ENCODE data around the gene B4GALNT1.

Gene B4GALNT1

GRCh38 chr12:57603324-57603723, 29.7 kb downstream of the B4GALNT1 start:
- Histone ChIP-seq H3K36me3 (ENCODE audit: control insufficient read depth, insufficient read depth, low read length) (no peaks in the 10 kb centered on the region), H3K27ac (peak overlapping the region; percentile 93), H2AFZ (peak overlapping the region; percentile 99), H3K27me3 (ENCODE audit: control insufficient read depth, insufficient read depth, low read length) (no peaks in the 10 kb centered on the region), H3K4me1 (peaks cover 13% of the 10 kb centered on the region), H3K4me3 (ENCODE audit: low read depth, low read length) (peak overlapping the region; percentile 87), H3K9ac (no peak overlapping the region), H3K79me2 (no peaks in the 10 kb centered on the region), H3K9me3 (ENCODE audit: control insufficient read depth, low read length) (no peaks in the 10 kb centered on the region), H3K4me2 (ENCODE audit: low read length) (peak overlapping the region; percentile 96)
- no peak for TF ChIP-seq CTCF (IDR thresholded peaks at IDR 0.05)

- no peaks in the 10 kb centered on the region for H3K79me2 ChIP-seq
- H3K4me2 ChIP-seq (ENCODE audit: low read length) = no peak overlapping the region
- no peaks in the 10 kb centered on the region for H3K9me3 ChIP-seq (ENCODE audit: control insufficient read depth, low read length)
- H3K9ac ChIP-seq = no peak overlapping the region
- no peaks in the 10 kb centered on the region for H3K27me3 ChIP-seq (ENCODE audit: control insufficient read depth, insufficient read depth, low read length)
- TF ChIP-seq CTCF (IDR thresholded peaks at IDR 0.05) = no peak
- H3K4me3 ChIP-seq (ENCODE audit: low read depth, low read length) = no peak overlapping the region
- H3K27ac ChIP-seq = no peak overlapping the region
- no peak overlapping the region for H2AFZ ChIP-seq
- H3K4me1 ChIP-seq = peaks cover 13% of the 10 kb centered on the region
- H3K36me3 ChIP-seq (ENCODE audit: control insufficient read depth, insufficient read depth, low read length) = no peaks in the 10 kb centered on the region
Measured at GRCh38 chr12:57602544-57602943, 30.5 kb downstream of the B4GALNT1 start.

GRCh38 chr12:57600395-57600794, 32.6 kb downstream of the B4GALNT1 start:
- H3K36me3 ChIP-seq (ENCODE audit: control insufficient read depth, insufficient read depth, low read length) = no peaks in the 10 kb centered on the region
- H3K9ac ChIP-seq = no peak overlapping the region

GRCh38 chr12:57593187-57593586, 39.8 kb downstream of the B4GALNT1 start:
- H3K9ac ChIP-seq = no peak overlapping the region

More at GRCh38 chr12:57600395-57600794, 32.6 kb downstream of the B4GALNT1 start:
- H2AFZ ChIP-seq = no peak overlapping the region
- H3K27me3 ChIP-seq (ENCODE audit: control insufficient read depth, insufficient read depth, low read length) = no peaks in the 10 kb centered on the region
- H3K4me1 ChIP-seq = peaks cover 13% of the 10 kb centered on the region
- H3K9me3 ChIP-seq (ENCODE audit: control insufficient read depth, low read length) = no peaks in the 10 kb centered on the region
- no peak overlapping the region for H3K4me3 ChIP-seq (ENCODE audit: low read depth, low read length)
- no peaks in the 10 kb centered on the region for H3K79me2 ChIP-seq
- no peak overlapping the region for H3K27ac ChIP-seq
- H3K4me2 ChIP-seq (ENCODE audit: low read length) = no peak overlapping the region
- no peak for TF ChIP-seq CTCF (IDR thresholded peaks at IDR 0.05)

More at GRCh38 chr12:57593187-57593586, 39.8 kb downstream of the B4GALNT1 start:
- Histone ChIP-seq H3K4me3 (ENCODE audit: low read depth, low read length) (no peak overlapping the region), H3K36me3 (ENCODE audit: control insufficient read depth, insufficient read depth, low read length) (no peaks in the 10 kb centered on the region), H3K27ac (no peak overlapping the region), H3K27me3 (ENCODE audit: control insufficient read depth, insufficient read depth, low read length) (no peaks in the 10 kb centered on the region), H3K4me2 (ENCODE audit: low read length) (no peak overlapping the region), H3K9me3 (ENCODE audit: control insufficient read depth, low read length) (no peaks in the 10 kb centered on the region), H3K4me1 (no peaks in the 10 kb centered on the region), H2AFZ (no peak overlapping the region), H3K79me2 (no peaks in the 10 kb centered on the region)
- TF ChIP-seq CTCF (IDR thresholded peaks at IDR 0.05) = no peak
